CD14-positive monocyte (primary cell): ENCODE results near the gene KLHL21. TPM values are rescaled to one million over a fixed set of nuclear protein-coding genes. Genes with fewer than 3 reads are reported as not detected.

ENCODE experiments used
- DNase-seq, 3 donors: peaks; one replicate each; pipeline ENCODE4 v3.0.0-alpha.2; 2011 to 2022
- H2AFZ ChIP-seq: 2 replicates; pipeline ENCODE4 v1.6.0; 2012; ENCODE audit warnings: mild to moderate bottlenecking, low read depth, low read length, inconsistent platforms; ENCODE audit not compliant: insufficient read depth, poor library complexity, severe bottlenecking
- H3K27ac ChIP-seq, 2 donors: 1 replicate in 1 of 2; 2 replicates in 1 of 2; pipeline ENCODE4 v1.5.1; 2012 to 2013; ENCODE audit warnings: low read length in 2 of 2, control low read depth in 1 of 2, inconsistent platforms in 1 of 2, low read depth in 1 of 2, mild to moderate bottlenecking in 1 of 2
- H3K27me3 ChIP-seq, 2 donors: one replicate each; pipeline versions ENCODE4 v1.6.0 to v1.6.1; 2011 to 2013; ENCODE audit warnings: low read length in 2 of 2; ENCODE audit not compliant: control insufficient read depth in 2 of 2, insufficient read depth in 2 of 2
- H3K36me3 ChIP-seq, 2 donors: replicated peaks in 1 of 2; 1 replicate in 1 of 2; 2 replicates in 1 of 2; pipeline versions ENCODE4 v1.5.1 to v1.6.1; 2012 to 2013; ENCODE audit warnings: low read length in 2 of 2, control low read depth in 1 of 2, inconsistent platforms in 1 of 2, mild to moderate bottlenecking in 1 of 2; ENCODE audit not compliant: insufficient read depth in 2 of 2, control insufficient read depth in 1 of 2
- H3K4me1 ChIP-seq, 2 donors: 1 replicate in 1 of 2; 2 replicates in 1 of 2; pipeline versions ENCODE4 v1.5.1 to v1.6.1; 2012 to 2013; ENCODE audit warnings: low read length in 2 of 2, control low read depth in 1 of 2, inconsistent platforms in 1 of 2, mild to moderate bottlenecking in 1 of 2, moderate library complexity in 1 of 2; ENCODE audit not compliant: insufficient read depth in 2 of 2, control insufficient read depth in 1 of 2
- H3K4me2 ChIP-seq: replicated peaks from 2 replicates; pipeline ENCODE3; 2012; ENCODE audit warnings: low read length, moderate library complexity, mild to moderate bottlenecking; ENCODE audit not compliant: poor library complexity, severe bottlenecking; ENCODE audit errors: extremely low read depth
- H3K4me3 ChIP-seq, 3 experiments: fragments of 200-600 bp in 1 of 3; sonication (generic) in 1 of 3; replicated peaks in 1 of 3; 1 replicate in 2 of 3; 2 replicates in 1 of 3; pipeline ENCODE4 v1.5.1; 2011 to 2013; ENCODE audit warnings: low read length in 3 of 3, mild to moderate bottlenecking in 3 of 3, control low read depth in 2 of 3, low read depth in 2 of 3, inconsistent platforms in 1 of 3, moderate library complexity in 1 of 3
- H3K79me2 ChIP-seq: 2 replicates; pipeline ENCODE4 v1.6.0; 2012; ENCODE audit warnings: mild to moderate bottlenecking, control low read depth, inconsistent platforms, low read length, moderate library complexity; ENCODE audit not compliant: insufficient read depth
- H3K9ac ChIP-seq: 2 replicates; pipeline ENCODE4 v1.6.0; 2017; ENCODE audit warnings: low read length, mild to moderate bottlenecking; ENCODE audit not compliant: insufficient read depth, poor library complexity, severe bottlenecking
- H3K9me3 ChIP-seq, 2 donors: replicated peaks in 1 of 2; 1 replicate in 1 of 2; 2 replicates in 1 of 2; pipeline versions ENCODE4 v1.5.1 to v1.6.1; 2012 to 2013; ENCODE audit warnings: low read length in 2 of 2, control low read depth in 1 of 2; ENCODE audit not compliant: control insufficient read depth in 1 of 2, insufficient read depth in 1 of 2
- H4K20me1 ChIP-seq: 2 replicates; pipeline ENCODE4 v1.6.0; 2012; ENCODE audit warnings: mild to moderate bottlenecking, low read length, control low read depth, moderate library complexity; ENCODE audit not compliant: insufficient read depth
- H3K27ac Mint-ChIP-seq, 7 donors: one replicate each; pipeline ENCODE4 v1.8.0; 2020; ENCODE audit warnings: mild to moderate bottlenecking in 7 of 7, mixed read lengths in 7 of 7, moderate library complexity in 6 of 7, inconsistent platforms in 2 of 7
- H3K27me3 Mint-ChIP-seq, 3 donors: one replicate each; pipeline ENCODE4 v1.8.0; 2021 to 2022; ENCODE audit warnings: low read depth in 3 of 3, mild to moderate bottlenecking in 3 of 3, mixed read lengths in 3 of 3, moderate library complexity in 3 of 3, inconsistent platforms in 1 of 3
- H3K36me3 Mint-ChIP-seq, 2 donors: one replicate each; pipeline ENCODE4 v1.8.0; 2020; ENCODE audit warnings: mixed read lengths in 2 of 2, inconsistent platforms in 1 of 2, mild to moderate bottlenecking in 1 of 2
- H3K4me1 Mint-ChIP-seq: one replicate; pipeline ENCODE4 v1.8.0; 2020; ENCODE audit warnings: mild to moderate bottlenecking, mixed read lengths
- H3K4me3 Mint-ChIP-seq, 2 donors: one replicate each; pipeline ENCODE4 v1.8.0; 2020; ENCODE audit warnings: mild to moderate bottlenecking in 2 of 2, mixed read lengths in 2 of 2, moderate library complexity in 1 of 2
- H3K9me3 Mint-ChIP-seq, 7 donors: one replicate each; pipeline ENCODE4 v1.8.0; 2020 to 2022; ENCODE audit warnings: mixed read lengths in 7 of 7, mild to moderate bottlenecking in 6 of 7, moderate library complexity in 6 of 7, inconsistent platforms in 2 of 7
- CTCF ChIP-seq: fragments of 200-600 bp; IDR thresholded peaks from one replicate; pipeline ENCODE4 v1.8.0; 2022; ENCODE audit warnings: antibody characterized with exemption, mild to moderate bottlenecking
- WGBS: methylation state at CpG from one replicate; pipeline ENCODE4 v1.1.5; 2013; ENCODE audit warnings: missing lambda C conversion rate; ENCODE audit not compliant: insufficient coverage; 5-methylcytosine and 5-hydroxymethylcytosine counted together
- intact Hi-C, 2 donors: fragments of 100-400 bp; cut with micrococcal nuclease; formaldehyde crosslinking; loops; one replicate each; pipeline versions ENCODE4 v1.15.0 to v1.15.1; 2023
- polyA plus RNA-seq, 3 donors: library from polyadenylated mRNA; depleted of rRNA in 1 of 3; unstranded in 2 of 3; stranded (reverse) in 1 of 3; fragments of 300-500 nt in 2 of 3; fragments of >200 nt in 1 of 3; fragmentation: Illumina TruSeq in 2 of 3; gene quantifications; 1 replicate in 2 of 3; 2 replicates in 1 of 3; pipeline ENCODE4 v1.2.3, GENCODE V29; 2012 to 2021

KLHL21 gene
- polyA plus RNA-seq, 3 donors, result 5.9 to 31.0 (median 7.3) TPM

DNA sequence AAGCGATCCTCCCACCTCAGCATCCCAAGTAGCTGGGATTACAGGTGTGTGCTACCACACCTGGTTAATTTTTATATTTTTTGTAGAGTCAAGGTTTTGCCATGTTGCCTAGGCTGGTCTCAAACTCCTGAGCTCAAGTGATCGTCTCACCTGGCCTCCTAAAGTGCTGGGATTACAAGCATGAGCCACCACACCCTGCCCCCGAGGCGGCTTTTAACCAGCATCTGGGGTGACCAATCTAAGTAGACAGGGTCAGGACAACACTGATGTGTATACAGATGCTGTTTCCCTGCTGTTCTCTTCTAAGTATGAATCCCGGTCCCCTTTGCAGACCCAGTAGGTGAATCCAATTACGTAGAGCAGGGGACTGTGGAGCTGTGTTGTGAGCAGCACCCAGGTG lies 45.9 kb upstream of the KLHL21 start:
- WGBS, result 82% methylated on average over 3 of the region's 6 CpGs
- intact Hi-C loops, result no loop called here

GRCh38 chr1:6646499-6647148 lies 44.0 kb upstream of the KLHL21 start:
- TF ChIP-seq CTCF, result peak; percentile 75
- H4K20me1 ChIP-seq, result no peaks in the 10 kb centered on the region
- no peak overlapping the region for H2AFZ ChIP-seq
- peaks cover 49 to 68% of the 10 kb centered on the region in 2 donors for H3K36me3 Mint-ChIP-seq
- no peaks in the 10 kb centered on the region for H3K27me3 ChIP-seq
- H3K79me2 ChIP-seq, result no peaks in the 10 kb centered on the region
- no peak overlapping the region for H3K4me2 ChIP-seq
- H3K4me3 ChIP-seq, result no peak overlapping the region
- H3K27ac Mint-ChIP-seq, result no peak overlapping the region
- no peaks in the 10 kb centered on the region for H3K9me3 ChIP-seq
- no peak overlapping the region for H3K9ac ChIP-seq
- H3K4me3 Mint-ChIP-seq, result no peak overlapping the region
- peaks cover 0 to 3% (median 0%) of the 10 kb centered on the region in 3 donors for H3K27me3 Mint-ChIP-seq
- peak; percentile 25 to 43 (median 42) for DNase-seq
- peaks cover 39 to 63% of the 10 kb centered on the region in 2 donors for H3K36me3 ChIP-seq
- no peak overlapping the region for H3K27ac ChIP-seq
- no peaks in the 10 kb centered on the region for H3K9me3 Mint-ChIP-seq
- H3K4me1 ChIP-seq, result no peaks in the 10 kb centered on the region
- 81% methylated on average over 6 of the region's 10 CpGs for WGBS
- intact Hi-C loops, result loop anchor here (1.0 to 2.0 kb wide), 2 partner anchors 160 to 162 kb away; no protein-coding TSS in a partner anchor
- H3K4me1 Mint-ChIP-seq, result no peaks in the 10 kb centered on the region

More for the DNA sequence above, 45.9 kb upstream of the KLHL21 start:
- H3K9me3 ChIP-seq, result no peaks in the 10 kb centered on the region
- H3K27ac Mint-ChIP-seq, result no peak overlapping the region
- TF ChIP-seq CTCF, result no peak
- no peak overlapping the region for H3K9ac ChIP-seq
- no peak overlapping the region for H3K4me2 ChIP-seq
- H3K27me3 Mint-ChIP-seq, result peaks cover 0 to 4% (median 0%) of the 10 kb centered on the region in 3 donors
- DNase-seq, result no peak
- H3K36me3 ChIP-seq, result peaks cover 45 to 64% of the 10 kb centered on the region in 2 donors
- peaks cover 5% of the 10 kb centered on the region for H3K4me1 Mint-ChIP-seq
- H3K4me3 ChIP-seq, result no peak overlapping the region
- H3K4me3 Mint-ChIP-seq, result no peak overlapping the region
- H3K4me1 ChIP-seq, result no peaks in the 10 kb centered on the region
- H3K36me3 Mint-ChIP-seq, result peaks cover 51 to 68% of the 10 kb centered on the region in 2 donors
- no peaks in the 10 kb centered on the region for H3K79me2 ChIP-seq
- H3K27me3 ChIP-seq, result no peaks in the 10 kb centered on the region
- no peaks in the 10 kb centered on the region for H4K20me1 ChIP-seq
- H2AFZ ChIP-seq, result no peak overlapping the region
- H3K27ac ChIP-seq, result no peak overlapping the region
- no peaks in the 10 kb centered on the region for H3K9me3 Mint-ChIP-seq
